GM21390 (cell line): Measurements from ENCODE around the gene PLEKHA8.
A peak's percentile ranks its signal among the peaks of the same experiment; 100 is the strongest.

ENCODE experiments used
- ATAC-seq: cut with Tn5 transposase; IDR thresholded peaks from one replicate; pipeline ENCODE4 v1.9.1; 2021; ENCODE audit not compliant: unreplicated experiment

PLEKHA8 gene

GRCh38 chr7:30061786-30062185, 33.6 kb downstream of the PLEKHA8 start:
- peak; percentile 82 for ATAC-seq

GRCh38 chr7:30062587-30062986, 34.4 kb downstream of the PLEKHA8 start:
- peak; percentile 46 for ATAC-seq

- ATAC-seq, result no peak
These were observed 37.5 kb downstream of the PLEKHA8 start for GRCh38 chr7:30065746-30066145.

GRCh38 chr7:30066687-30067086, 38.5 kb downstream of the PLEKHA8 start:
- ATAC-seq, result no peak

GRCh38 chr7:30068117-30068516, 39.9 kb downstream of the PLEKHA8 start:
- ATAC-seq, result no peak

- no peak for ATAC-seq
These were observed 41.1 kb downstream of the PLEKHA8 start for GRCh38 chr7:30069096-30069867.

- no peak for ATAC-seq
These were observed 41.8 kb downstream of the PLEKHA8 start for GRCh38 chr7:30070052-30070451.

GRCh38 chr7:30072735-30073134, 44.5 kb downstream of the PLEKHA8 start:
- ATAC-seq, result no peak

GRCh38 chr7:30074422-30075030, 46.3 kb downstream of the PLEKHA8 start:
- no peak for ATAC-seq

- no peak for ATAC-seq
These were observed 48.2 kb downstream of the PLEKHA8 start for GRCh38 chr7:30076411-30076810.

- ATAC-seq, result no peak
These were observed 50.1 kb downstream of the PLEKHA8 start for GRCh38 chr7:30078280-30078679.

- ATAC-seq, result no peak
These were observed 51.7 kb downstream of the PLEKHA8 start for GRCh38 chr7:30079880-30080279.

- no peak for ATAC-seq
These were observed 52.6 kb downstream of the PLEKHA8 start for GRCh38 chr7:30080818-30081217.

- no peak for ATAC-seq
These were observed 54.5 kb downstream of the PLEKHA8 start for GRCh38 chr7:30082686-30083085.

GRCh38 chr7:30083334-30083733, 55.1 kb downstream of the PLEKHA8 start:
- no peak for ATAC-seq

- ATAC-seq, result no peak
These were observed 56.0 kb downstream of the PLEKHA8 start for GRCh38 chr7:30084212-30084611.

GRCh38 chr7:30086529-30086928, 58.3 kb downstream of the PLEKHA8 start:
- ATAC-seq, result no peak

- ATAC-seq, result no peak
These were observed 59.2 kb downstream of the PLEKHA8 start for GRCh38 chr7:30087371-30087770.

- no peak for ATAC-seq
These were observed 60.1 kb downstream of the PLEKHA8 start for GRCh38 chr7:30088362-30088761.

GRCh38 chr7:30090111-30090510, 61.9 kb downstream of the PLEKHA8 start:
- no peak for ATAC-seq

- no peak for ATAC-seq
These were observed 63.3 kb downstream of the PLEKHA8 start for GRCh38 chr7:30091491-30091912.

- ATAC-seq, result no peak
These were observed 63.8 kb downstream of the PLEKHA8 start for GRCh38 chr7:30091987-30092386.
